Spleen (tissue), 7 donors: ENCODE measurements around the gene EFNB3.

Experiments used
- POLR2A ChIP-seq, 3 donors: fragments of 450-650 bp; IDR thresholded peaks; one replicate each; pipeline ENCODE4 v1.5.1; 2017; ENCODE audit warnings: antibody characterized with exemption in 3 of 3, mild to moderate bottlenecking in 1 of 3
- POLR2AphosphoS5 ChIP-seq, 3 donors: sonication (generic); formaldehyde crosslinking; IDR thresholded peaks; one replicate each; pipeline ENCODE4 v1.5.1; 2017; ENCODE audit warnings: antibody characterized with exemption in 3 of 3
- TF ChIP-seq, protein P1 (sequence below), 11 experiments: fragments of 200-600 bp in 7 of 11; fragments of 450-650 bp in 4 of 11; sonication (generic) in 4 of 11; IDR thresholded peaks in 8 of 11; conservative IDR thresholded peaks in 3 of 11; 1 replicate in 7 of 11; 2 replicates in 4 of 11; pipeline versions ENCODE4 v1.4.0 to v1.8.0; 2016 to 2021; ENCODE audit warnings: antibody characterized with exemption in 11 of 11, inconsistent platforms in 4 of 11, mild to moderate bottlenecking in 1 of 11
- donor health status: DM: no; HTN: no; CAD: no; lungs with moderate emphysema.
- donor health status: DM: no; HTN: no; CAD: no.
- donor health status: DM: no; HTN: no; CAD: no.

DNA sequence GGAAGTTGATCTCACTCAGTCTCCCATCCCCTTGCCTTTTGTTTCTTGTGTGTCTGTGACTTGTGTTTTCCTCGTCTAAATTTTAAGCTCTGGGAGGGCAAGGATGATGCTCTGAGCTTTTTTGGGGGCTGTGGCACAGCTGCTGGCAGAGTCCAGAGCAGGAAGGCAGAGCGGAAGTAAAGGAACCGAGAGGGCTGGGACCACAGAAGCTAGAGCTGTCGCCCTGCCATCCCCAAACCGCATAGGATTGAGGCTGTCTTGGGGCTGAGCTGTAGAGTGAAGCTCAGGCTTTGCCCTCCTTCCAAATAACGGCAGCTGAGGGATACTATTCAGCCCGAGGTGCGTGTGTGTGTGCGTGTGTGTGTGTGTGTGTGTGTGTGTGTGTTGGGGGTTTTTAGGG is 8.8 kb downstream of the EFNB3 start:
- TF ChIP-seq POLR2AphosphoS5 (IDR thresholded peaks at IDR 0.05) (no peak), POLR2A (IDR thresholded peaks at IDR 0.05) (no peak)
- TF ChIP-seq, protein P1, sequence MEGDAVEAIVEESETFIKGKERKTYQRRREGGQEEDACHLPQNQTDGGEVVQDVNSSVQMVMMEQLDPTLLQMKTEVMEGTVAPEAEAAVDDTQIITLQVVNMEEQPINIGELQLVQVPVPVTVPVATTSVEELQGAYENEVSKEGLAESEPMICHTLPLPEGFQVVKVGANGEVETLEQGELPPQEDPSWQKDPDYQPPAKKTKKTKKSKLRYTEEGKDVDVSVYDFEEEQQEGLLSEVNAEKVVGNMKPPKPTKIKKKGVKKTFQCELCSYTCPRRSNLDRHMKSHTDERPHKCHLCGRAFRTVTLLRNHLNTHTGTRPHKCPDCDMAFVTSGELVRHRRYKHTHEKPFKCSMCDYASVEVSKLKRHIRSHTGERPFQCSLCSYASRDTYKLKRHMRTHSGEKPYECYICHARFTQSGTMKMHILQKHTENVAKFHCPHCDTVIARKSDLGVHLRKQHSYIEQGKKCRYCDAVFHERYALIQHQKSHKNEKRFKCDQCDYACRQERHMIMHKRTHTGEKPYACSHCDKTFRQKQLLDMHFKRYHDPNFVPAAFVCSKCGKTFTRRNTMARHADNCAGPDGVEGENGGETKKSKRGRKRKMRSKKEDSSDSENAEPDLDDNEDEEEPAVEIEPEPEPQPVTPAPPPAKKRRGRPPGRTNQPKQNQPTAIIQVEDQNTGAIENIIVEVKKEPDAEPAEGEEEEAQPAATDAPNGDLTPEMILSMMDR (IDR thresholded peaks at IDR 0.05 in 8 of 11, conservative IDR thresholded peaks at IDR 0.05 in 3 of 11), result no peak
